Keratinocyte (primary cell): Measurements from ENCODE around the gene LMOD2. TPM values are rescaled to one million over a fixed set of nuclear protein-coding genes. Genes with fewer than 3 reads are reported as not detected.

Source experiments
- DNase-seq: peaks from one replicate; pipeline ENCODE4 v3.0.0-alpha.2; 2011; ENCODE audit warnings: low read depth, missing footprints, low spot score
- FAIRE-seq: peaks from 2 replicates; lab custom pipeline; 2011; peaks lifted over from hg19 to GRCh38; lab: Jason Lieb, UNC
- H2AFZ ChIP-seq: 2 replicates; pipeline ENCODE4 v1.6.0; 2012; ENCODE audit warnings: low read length, control low read depth, inconsistent platforms; ENCODE audit not compliant: control insufficient read depth
- H3K27ac ChIP-seq: 2 replicates; pipeline ENCODE4 v1.5.1; 2011; ENCODE audit warnings: low read length; ENCODE audit not compliant: control insufficient read depth, insufficient read depth
- H3K27me3 ChIP-seq: 3 replicates; pipeline ENCODE4 v1.6.0; 2011; ENCODE audit warnings: low read length; ENCODE audit not compliant: control insufficient read depth, insufficient read depth; ENCODE audit errors: extremely low read depth
- H3K36me3 ChIP-seq, 2 experiments: 2 replicates in 1 of 2; 3 replicates in 1 of 2; pipeline ENCODE4 v1.5.1; 2011; ENCODE audit warnings: low read length in 2 of 2, mild to moderate bottlenecking in 1 of 2; ENCODE audit not compliant: control insufficient read depth in 2 of 2, insufficient read depth in 2 of 2; ENCODE audit errors: extremely low read depth in 1 of 2
- H3K4me1 ChIP-seq: 3 replicates; pipeline ENCODE4 v1.5.1; 2011; ENCODE audit warnings: low read length; ENCODE audit not compliant: control insufficient read depth, insufficient read depth; ENCODE audit errors: extremely low read depth
- H3K4me2 ChIP-seq: 3 replicates; pipeline ENCODE4 v1.6.0; 2011; ENCODE audit warnings: low read depth, low read length; ENCODE audit not compliant: control insufficient read depth, insufficient read depth; ENCODE audit errors: extremely low read depth
- H3K4me3 ChIP-seq, 3 experiments: fragments of 200-600 bp in 1 of 3; sonication (generic) in 1 of 3; 2 replicates in 2 of 3; 3 replicates in 1 of 3; pipeline ENCODE4 v1.5.1; 2011 to 2016; ENCODE audit warnings: low read length in 3 of 3, mild to moderate bottlenecking in 3 of 3, control low read depth in 2 of 3, inconsistent platforms in 1 of 3, low read depth in 1 of 3, mixed read lengths in 1 of 3, mixed run types in 1 of 3, moderate library complexity in 1 of 3; ENCODE audit not compliant: control insufficient read depth in 2 of 3, insufficient read depth in 2 of 3; ENCODE audit errors: extremely low read depth in 1 of 3
- H3K79me2 ChIP-seq: 2 replicates; pipeline ENCODE4 v1.6.0; 2012; ENCODE audit warnings: low read length; ENCODE audit not compliant: control insufficient read depth, insufficient read depth
- H3K9ac ChIP-seq: 3 replicates; pipeline ENCODE4 v1.6.0; 2011; ENCODE audit warnings: low read length; ENCODE audit not compliant: control insufficient read depth, insufficient read depth; ENCODE audit errors: extremely low read depth
- H3K9me1 ChIP-seq: 3 replicates; pipeline ENCODE4 v1.6.0; 2011; ENCODE audit warnings: low read length; ENCODE audit not compliant: control insufficient read depth, insufficient read depth; ENCODE audit errors: extremely low read depth
- H3K9me3 ChIP-seq: 2 replicates; pipeline ENCODE4 v1.5.1; 2012; ENCODE audit warnings: low read depth, low read length; ENCODE audit not compliant: control insufficient read depth
- H4K20me1 ChIP-seq: 3 replicates; pipeline ENCODE4 v1.6.0; 2011; ENCODE audit warnings: low read length; ENCODE audit not compliant: control insufficient read depth, insufficient read depth; ENCODE audit errors: extremely low read depth
- CTCF ChIP-seq, 3 experiments: IDR thresholded peaks in 1 of 3; conservative IDR thresholded peaks in 1 of 3; optimal IDR thresholded peaks in 1 of 3; 2 replicates in 2 of 3; 3 replicates in 1 of 3; pipeline versions ENCODE3 to v1.5.1; 2011; ENCODE audit warnings: low read length in 3 of 3, mild to moderate bottlenecking in 3 of 3, moderate library complexity in 2 of 3, control low read depth in 1 of 3, inconsistent platforms in 1 of 3; ENCODE audit not compliant: insufficient read depth in 2 of 3; ENCODE audit errors: extremely low read depth in 1 of 3
- EZH2 ChIP-seq: IDR thresholded peaks from one replicate; pipeline ENCODE4 v1.6.1; 2012; ENCODE audit warnings: inconsistent platforms, mild to moderate bottlenecking, low read length, moderate library complexity
- dilution Hi-C: fragments of 300-500 bp; cut with MboI; formaldehyde crosslinking; loops from one replicate; pipeline ENCODE4 v1.7.0; 2020; ENCODE audit warnings: low sequenced_read_pairs; ENCODE audit not compliant: extremely low pct_ligation_motif_present
- polyA plus RNA-seq, 5 experiments: library from polyadenylated mRNA; depleted of rRNA in 3 of 5; stranded (reverse) in 3 of 5; stranded (forward) in 1 of 5; unstranded in 1 of 5; fragments of >200 nt; gene quantifications; 1 replicate in 1 of 5; 2 replicates in 3 of 5; 3 replicates in 1 of 5; pipeline versions ENCODE4 v1.2.1 to v1.2.3, GENCODE V29; 2011 to 2012; ENCODE audit warnings: missing spikeins in 2 of 5, low read depth in 1 of 5, low replicate concordance in 1 of 5

LMOD2 gene
- polyA plus RNA-seq, 1 donor (not counting 4 experiments of a cell fraction or from before 2014, with no cell fraction given) = not detected

- Histone ChIP-seq H4K20me1 (no peaks in the 10 kb centered on the region), H3K36me3 (no peaks in the 10 kb centered on the region), H3K4me2 (no peak overlapping the region), H3K9me1 (no peaks in the 10 kb centered on the region), H3K9ac (no peak overlapping the region), H3K79me2 (no peaks in the 10 kb centered on the region), H3K4me1 (no peaks in the 10 kb centered on the region), H2AFZ (no peak overlapping the region), H3K9me3 (no peaks in the 10 kb centered on the region), H3K4me3 (no peak overlapping the region), H3K27ac (no peak overlapping the region), H3K27me3 (no peaks in the 10 kb centered on the region)
- FAIRE-seq (no peak), DNase-seq (no peak)
- TF ChIP-seq CTCF (optimal IDR thresholded peaks at IDR 0.05 in 1 of 3, IDR thresholded peaks at IDR 0.05 in 1 of 3, conservative IDR thresholded peaks at IDR 0.05 in 1 of 3; ENCODE audit: extremely low read depth in 1 of 3, insufficient read depth in 2 of 3, low read length in 3 of 3) = no peak
- no peak for TF ChIP-seq EZH2
- dilution Hi-C loops = no loop called here
These were observed 30.4 kb upstream of the LMOD2 start for GRCh38 chr7:123625254-123625653.

GRCh38 chr7:123627851-123628250 is 27.8 kb upstream of the LMOD2 start:
- FAIRE-seq = no peak
- H3K27ac ChIP-seq = no peak overlapping the region
- no peak overlapping the region for H3K9ac ChIP-seq
- no peaks in the 10 kb centered on the region for H3K36me3 ChIP-seq
- peaks cover under 1% of the 10 kb centered on the region for H3K4me1 ChIP-seq
- TF ChIP-seq CTCF (optimal IDR thresholded peaks at IDR 0.05 in 1 of 3, IDR thresholded peaks at IDR 0.05 in 1 of 3, conservative IDR thresholded peaks at IDR 0.05 in 1 of 3; ENCODE audit: extremely low read depth in 1 of 3, insufficient read depth in 2 of 3, low read length in 3 of 3) = no peak
- TF ChIP-seq EZH2 = no peak
- H4K20me1 ChIP-seq = no peaks in the 10 kb centered on the region
- no peaks in the 10 kb centered on the region for H3K27me3 ChIP-seq
- dilution Hi-C loops = no loop called here
- DNase-seq = no peak
- H3K9me3 ChIP-seq = no peaks in the 10 kb centered on the region
- no peaks in the 10 kb centered on the region for H3K79me2 ChIP-seq
- H3K9me1 ChIP-seq = no peaks in the 10 kb centered on the region
- no peak overlapping the region for H3K4me2 ChIP-seq
- H2AFZ ChIP-seq = no peak overlapping the region
- H3K4me3 ChIP-seq = no peak overlapping the region
